SK-N-SH treated with all-trans-retinoic acid at 6 μM for 48 hours (cell line): ENCODE data around the gene PPP1R27.

Source experiments
- ATAC-seq: fragments of 200-7000 bp; cut with Tn5 transposase; 3 replicates; pipeline ENCODE4 v1.9.1; 2020; ENCODE audit warnings: mild to moderate bottlenecking, moderate library complexity
- ARNTL ChIP-seq: fragments of 450-650 bp; formaldehyde crosslinking; IDR thresholded peaks from 2 replicates; pipeline ENCODE4 v1.5.0; 2020; ENCODE audit warnings: low read depth, mild to moderate bottlenecking, moderate library complexity, borderline replicate concordance
- BACH2 ChIP-seq: fragments of 250-450 bp; sonication (Bioruptor Pico); IDR thresholded peaks from 2 replicates; pipeline ENCODE4 v1.9.0; 2021; ENCODE audit warnings: mild to moderate bottlenecking, borderline replicate concordance
- CREB5 ChIP-seq: fragments of 250-450 bp; sonication (Bioruptor Pico); IDR thresholded peaks from 2 replicates; pipeline ENCODE4 v1.5.1; 2020; ENCODE audit warnings: low read depth, mild to moderate bottlenecking, moderate library complexity
- CSDC2 ChIP-seq: fragments of 250-450 bp; sonication (Bioruptor Pico); IDR thresholded peaks from 2 replicates; pipeline ENCODE4 v1.5.0; 2020; ENCODE audit warnings: mild to moderate bottlenecking, moderate library complexity
- CSRNP3 ChIP-seq: fragments of 250-450 bp; sonication (Bioruptor Pico); IDR thresholded peaks from 2 replicates; pipeline ENCODE4 v1.5.1; 2021; ENCODE audit warnings: mild to moderate bottlenecking, moderate library complexity
- ESRRG ChIP-seq: fragments of 250-450 bp; sonication (Bioruptor Pico); IDR thresholded peaks from 2 replicates; pipeline ENCODE4 v1.6.1; 2021; ENCODE audit warnings: mild to moderate bottlenecking
- GLIS3 ChIP-seq: fragments of 250-450 bp; sonication (Bioruptor Pico); IDR thresholded peaks from 2 replicates; pipeline ENCODE4 v1.5.0; 2020; ENCODE audit warnings: mild to moderate bottlenecking, moderate library complexity
- ISL1 ChIP-seq: fragments of 250-450 bp; sonication (Bioruptor Pico); IDR thresholded peaks from 2 replicates; pipeline ENCODE4 v2.1.2; 2022; ENCODE audit warnings: mild to moderate bottlenecking, moderate library complexity
- OSR1 ChIP-seq: fragments of 250-450 bp; sonication (Bioruptor Pico); IDR thresholded peaks from 2 replicates; pipeline ENCODE4 v1.8.0; 2022; ENCODE audit warnings: moderate library complexity, mild to moderate bottlenecking, inconsistent platforms
- POU6F1 ChIP-seq: fragments of 250-450 bp; sonication (Bioruptor Pico); IDR thresholded peaks from 2 replicates; pipeline ENCODE4 v1.8.0; 2021; ENCODE audit warnings: low read depth, mild to moderate bottlenecking, moderate library complexity, borderline replicate concordance
- PPARA ChIP-seq: fragments of 250-450 bp; sonication (Bioruptor Pico); IDR thresholded peaks from 2 replicates; pipeline ENCODE4 v1.5.0; 2020; ENCODE audit warnings: mild to moderate bottlenecking, borderline replicate concordance
- RARB ChIP-seq: fragments of 250-450 bp; sonication (Bioruptor Pico); IDR thresholded peaks from 2 replicates; pipeline ENCODE4 v1.8.0; 2021; ENCODE audit warnings: mild to moderate bottlenecking, moderate library complexity
- SNAI2 ChIP-seq: fragments of 250-450 bp; sonication (Bioruptor Pico); IDR thresholded peaks from 2 replicates; pipeline ENCODE4 v1.5.0; 2020; ENCODE audit warnings: mild to moderate bottlenecking, moderate library complexity
- TCF4 ChIP-seq: fragments of 250-450 bp; sonication (Bioruptor Pico); IDR thresholded peaks from 2 replicates; pipeline ENCODE4 v1.8.0; 2021; ENCODE audit warnings: mild to moderate bottlenecking, moderate library complexity, borderline replicate concordance
- TOX ChIP-seq: fragments of 250-450 bp; sonication (Bioruptor Pico); IDR thresholded peaks from 2 replicates; pipeline ENCODE4 v1.8.0; 2021; ENCODE audit warnings: mild to moderate bottlenecking, moderate library complexity, borderline replicate concordance
- ZC3H10 ChIP-seq: fragments of 250-450 bp; sonication (Bioruptor Pico); IDR thresholded peaks from 2 replicates; pipeline ENCODE4 v1.5.1; 2021; ENCODE audit warnings: mild to moderate bottlenecking, moderate library complexity
- ZFP3 ChIP-seq: fragments of 250-450 bp; sonication (Bioruptor Pico); IDR thresholded peaks from 2 replicates; pipeline ENCODE4 v1.5.0; 2020; ENCODE audit warnings: mild to moderate bottlenecking, moderate library complexity
- ZFP30 ChIP-seq: fragments of 450-650 bp; formaldehyde crosslinking; IDR thresholded peaks from 2 replicates; pipeline ENCODE4 v1.5.0; 2022; ENCODE audit warnings: mild to moderate bottlenecking, moderate library complexity
- ZNF565 ChIP-seq: fragments of 450-650 bp; formaldehyde crosslinking; conservative IDR thresholded peaks from 2 replicates; pipeline ENCODE4 v1.5.0; 2020; ENCODE audit warnings: low read depth, mild to moderate bottlenecking, moderate library complexity

Gene PPP1R27

GRCh38 chr17:81806461-81807209 lies 28.2 kb downstream of the PPP1R27 start (continued):
- TF ChIP-seq ARNTL (CRISPR knock-in tag): no peak
- TF ChIP-seq ISL1 (CRISPR knock-in tag): no peak
- TF ChIP-seq ZFP3: no peak
- TF ChIP-seq CSDC2 (CRISPR knock-in tag): no peak
- no peak for TF ChIP-seq CSRNP3 (CRISPR knock-in tag)
- no peak for TF ChIP-seq POU6F1
- no peak for TF ChIP-seq ESRRG (CRISPR knock-in tag)
- no peak for TF ChIP-seq SNAI2 (CRISPR knock-in tag)
- no peak for TF ChIP-seq GLIS3 (CRISPR knock-in tag)
- TF ChIP-seq, all 23 proteins: peak for 0

GRCh38 chr17:81805707-81806460 lies 29.0 kb downstream of the PPP1R27 start:
- ATAC-seq: no peak; the same call in 2 of the 3 replicates
- TF ChIP-seq TOX (CRISPR knock-in tag) (no peak), ESRRG (CRISPR knock-in tag) (no peak), CSDC2 (CRISPR knock-in tag) (no peak), POU6F1 (no peak), ARNTL (CRISPR knock-in tag) (no peak), PPARA (CRISPR knock-in tag) (no peak), OSR1 (CRISPR knock-in tag) (no peak), SNAI2 (CRISPR knock-in tag) (no peak), ZC3H10 (no peak), BACH2 (CRISPR knock-in tag) (no peak), TCF4 (CRISPR knock-in tag) (no peak), RARB (CRISPR knock-in tag) (no peak), ZNF565 (CRISPR knock-in tag) (no peak), ISL1 (CRISPR knock-in tag) (no peak), CSRNP3 (CRISPR knock-in tag) (no peak), ZFP3 (no peak), ZFP30 (CRISPR knock-in tag) (no peak)

- no peak for TF ChIP-seq CREB5 (CRISPR knock-in tag)
- ATAC-seq: no peak
Measured at GRCh38 chr17:81804559-81805399, 30.1 kb downstream of the PPP1R27 start.
